ENCODE results near the gene MACROH2A1.

Gene MACROH2A1

DNA sequence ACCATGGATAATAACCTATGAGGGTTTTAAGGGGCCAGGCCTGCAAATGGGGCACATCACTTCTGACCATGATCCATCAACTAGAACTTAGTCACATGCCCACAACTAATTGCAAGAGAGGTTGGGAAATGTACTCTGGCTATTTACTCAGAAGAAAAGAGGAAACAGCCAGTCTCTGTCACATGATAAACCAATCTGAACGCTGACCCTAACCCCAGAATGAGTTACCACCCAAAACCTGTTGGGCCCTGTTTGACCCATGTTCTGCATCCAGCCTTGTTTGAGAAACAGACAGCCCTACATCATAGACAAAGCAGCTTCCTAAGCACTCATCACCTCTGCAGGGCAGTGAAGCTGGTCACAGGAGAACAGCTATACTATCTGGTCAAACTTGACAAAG, 5.8 kb downstream of the MACROH2A1 start:
- TF ChIP-seq, protein P1, sequence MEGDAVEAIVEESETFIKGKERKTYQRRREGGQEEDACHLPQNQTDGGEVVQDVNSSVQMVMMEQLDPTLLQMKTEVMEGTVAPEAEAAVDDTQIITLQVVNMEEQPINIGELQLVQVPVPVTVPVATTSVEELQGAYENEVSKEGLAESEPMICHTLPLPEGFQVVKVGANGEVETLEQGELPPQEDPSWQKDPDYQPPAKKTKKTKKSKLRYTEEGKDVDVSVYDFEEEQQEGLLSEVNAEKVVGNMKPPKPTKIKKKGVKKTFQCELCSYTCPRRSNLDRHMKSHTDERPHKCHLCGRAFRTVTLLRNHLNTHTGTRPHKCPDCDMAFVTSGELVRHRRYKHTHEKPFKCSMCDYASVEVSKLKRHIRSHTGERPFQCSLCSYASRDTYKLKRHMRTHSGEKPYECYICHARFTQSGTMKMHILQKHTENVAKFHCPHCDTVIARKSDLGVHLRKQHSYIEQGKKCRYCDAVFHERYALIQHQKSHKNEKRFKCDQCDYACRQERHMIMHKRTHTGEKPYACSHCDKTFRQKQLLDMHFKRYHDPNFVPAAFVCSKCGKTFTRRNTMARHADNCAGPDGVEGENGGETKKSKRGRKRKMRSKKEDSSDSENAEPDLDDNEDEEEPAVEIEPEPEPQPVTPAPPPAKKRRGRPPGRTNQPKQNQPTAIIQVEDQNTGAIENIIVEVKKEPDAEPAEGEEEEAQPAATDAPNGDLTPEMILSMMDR (IDR thresholded peaks at IDR 0.05; ENCODE audit: insufficient read depth, low read depth, low read length, missing control alignments), result no peak
- DNase-seq (ENCODE audit: low read depth), result no peak
- H3K4me3 ChIP-seq (ENCODE audit: low read depth, low read length), result no peak overlapping the region

- DNase-seq (ENCODE audit: low read depth), result peak; percentile 30
- H3K4me3 ChIP-seq (ENCODE audit: low read depth, low read length), result no peak overlapping the region
- TF ChIP-seq, protein P1 (IDR thresholded peaks at IDR 0.05; ENCODE audit: insufficient read depth, low read depth, low read length, missing control alignments), result no peak
Observed at GRCh38 chr5:135392256-135392655, 6.8 kb downstream of the MACROH2A1 start.

GRCh38 chr5:135391869-135392255, 7.2 kb downstream of the MACROH2A1 start:
- no peak for DNase-seq (ENCODE audit: low read depth)
- TF ChIP-seq, protein P1 (IDR thresholded peaks at IDR 0.05; ENCODE audit: insufficient read depth, low read depth, low read length, missing control alignments), result no peak
- H3K4me3 ChIP-seq (ENCODE audit: low read depth, low read length), result no peak overlapping the region

- TF ChIP-seq, protein P1 (IDR thresholded peaks at IDR 0.05; ENCODE audit: insufficient read depth, low read depth, low read length, missing control alignments), result no peak
- H3K4me3 ChIP-seq (ENCODE audit: low read depth, low read length), result no peak overlapping the region
- no peak for DNase-seq (ENCODE audit: low read depth)
Observed at GRCh38 chr5:135391116-135391868, 7.7 kb downstream of the MACROH2A1 start.

DNA sequence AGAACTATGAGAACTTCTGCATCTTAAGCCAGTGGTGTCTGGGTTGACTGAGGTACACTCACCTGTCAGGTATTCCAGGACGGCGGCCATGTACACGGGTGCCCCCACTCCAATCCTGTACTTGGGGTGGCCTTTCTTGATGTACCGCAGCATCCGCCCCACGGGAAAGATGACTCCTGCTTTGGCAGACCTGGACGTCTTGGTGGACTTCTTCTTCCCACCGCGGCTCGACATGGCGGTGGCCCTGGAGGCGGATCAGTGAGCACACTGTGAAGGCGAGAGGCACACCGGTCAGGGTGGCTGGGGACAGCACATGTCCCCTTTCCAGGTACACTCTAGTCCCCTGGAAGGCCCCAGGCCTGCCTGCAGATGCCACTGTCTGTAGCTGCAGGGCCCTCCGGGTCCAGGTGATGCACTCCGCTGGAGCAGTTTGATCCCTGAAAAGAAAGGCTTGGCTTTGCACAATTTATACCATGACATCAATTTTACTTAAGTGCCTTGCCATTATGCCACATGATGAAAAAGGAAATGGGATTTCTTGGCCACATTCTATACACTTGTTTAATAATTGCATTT, 10.1 kb downstream of the MACROH2A1 start:
- no peak for DNase-seq (ENCODE audit: low read depth)
- TF ChIP-seq, protein P1 (IDR thresholded peaks at IDR 0.05; ENCODE audit: insufficient read depth, low read depth, low read length, missing control alignments), result no peak
- H3K4me3 ChIP-seq (ENCODE audit: low read depth, low read length), result no peak overlapping the region

DNA sequence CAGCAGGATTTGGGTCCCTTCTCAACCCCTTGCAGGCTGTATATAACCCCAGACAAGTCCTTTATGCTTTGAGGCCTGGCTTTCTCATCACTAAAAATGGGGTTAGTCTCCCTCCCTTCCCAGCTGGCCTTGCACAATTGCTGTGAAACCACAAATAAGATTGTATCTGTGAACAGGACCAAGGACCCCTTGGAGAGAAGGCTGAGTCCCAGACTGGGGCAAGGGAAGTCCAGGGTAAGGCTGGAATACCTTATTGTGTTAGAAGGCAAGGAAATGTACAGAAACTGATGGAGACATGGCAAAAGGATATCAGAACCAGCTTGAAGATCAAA, 11.4 kb downstream of the MACROH2A1 start:
- TF ChIP-seq, protein P1 (IDR thresholded peaks at IDR 0.05; ENCODE audit: insufficient read depth, low read depth, low read length, missing control alignments), result no peak
- no peak for DNase-seq (ENCODE audit: low read depth)
- H3K4me3 ChIP-seq (ENCODE audit: low read depth, low read length), result no peak overlapping the region

Measured in GM12865 (cell line).